ENCODE measurements around the gene LIMCH1.

Gene LIMCH1

GRCh38 chr4:41514766-41515481 is 23.0 kb upstream of the LIMCH1 start:
- Histone ChIP-seq H3K27ac (no peak overlapping the region), H3K4me3 (no peak overlapping the region)
- DNase-seq (ENCODE audit: low spot score): no peak
- no peak for TF ChIP-seq CTCF (IDR thresholded peaks at IDR 0.05)

GRCh38 chr4:41517121-41517520 is 20.8 kb upstream of the LIMCH1 start:
- DNase-seq (ENCODE audit: low spot score): no peak
- Histone ChIP-seq H3K27ac (no peak overlapping the region), H3K4me3 (no peak overlapping the region)
- no peak for TF ChIP-seq CTCF (IDR thresholded peaks at IDR 0.05)

- DNase-seq (ENCODE audit: low spot score): no peak
- H3K27ac ChIP-seq: no peak overlapping the region
- TF ChIP-seq CTCF (IDR thresholded peaks at IDR 0.05): no peak
- H3K4me3 ChIP-seq: no peak overlapping the region
These were observed 20.2 kb upstream of the LIMCH1 start for GRCh38 chr4:41517747-41518146.

GRCh38 chr4:41524425-41524824 is 13.5 kb upstream of the LIMCH1 start:
- no peak for DNase-seq (ENCODE audit: low spot score)
- TF ChIP-seq CTCF (IDR thresholded peaks at IDR 0.05): no peak
- H3K4me3 ChIP-seq: no peak overlapping the region
- H3K27ac ChIP-seq: no peak overlapping the region

- Histone ChIP-seq H3K27ac (no peak overlapping the region), H3K4me3 (no peak overlapping the region)
- no peak for DNase-seq (ENCODE audit: low spot score)
- no peak for TF ChIP-seq CTCF (IDR thresholded peaks at IDR 0.05)
These were observed 12.8 kb upstream of the LIMCH1 start for GRCh38 chr4:41525129-41525528.

GRCh38 chr4:41526628-41527027 is 11.3 kb upstream of the LIMCH1 start:
- no peak for TF ChIP-seq CTCF (IDR thresholded peaks at IDR 0.05)
- Histone ChIP-seq H3K4me3 (no peak overlapping the region), H3K27ac (no peak overlapping the region)
- DNase-seq (ENCODE audit: low spot score): no peak

GRCh38 chr4:41528512-41529205 is 9.3 kb upstream of the LIMCH1 start:
- DNase-seq (ENCODE audit: low spot score): no peak
- no peak overlapping the region for H3K4me3 ChIP-seq
- no peak for TF ChIP-seq CTCF (IDR thresholded peaks at IDR 0.05)
- H3K27ac ChIP-seq: no peak overlapping the region
